GM18507 (cell line): ENCODE measurements around the gene C17orf75.

Experiments used
- DNase-seq: peaks from one replicate; pipeline ENCODE4 v3.0.0; 2011; ENCODE audit warnings: low read depth; ENCODE audit not compliant: insufficient read length; ENCODE audit errors: extremely low spot score
- FAIRE-seq: peaks from 2 replicates; lab custom pipeline; 2011; peaks lifted over from hg19 to GRCh38; lab: Jason Lieb, UNC

The C17orf75 gene

GRCh38 chr17:32283745-32284201 lies 58.2 kb downstream of the C17orf75 start:
- FAIRE-seq, result no peak
- DNase-seq, result no peak

- FAIRE-seq, result no peak
- no peak for DNase-seq
Observed at GRCh38 chr17:32281011-32281451, 60.9 kb downstream of the C17orf75 start.

- no peak for FAIRE-seq
- DNase-seq, result no peak
Observed at GRCh38 chr17:32279891-32280716, 61.9 kb downstream of the C17orf75 start.

DNA sequence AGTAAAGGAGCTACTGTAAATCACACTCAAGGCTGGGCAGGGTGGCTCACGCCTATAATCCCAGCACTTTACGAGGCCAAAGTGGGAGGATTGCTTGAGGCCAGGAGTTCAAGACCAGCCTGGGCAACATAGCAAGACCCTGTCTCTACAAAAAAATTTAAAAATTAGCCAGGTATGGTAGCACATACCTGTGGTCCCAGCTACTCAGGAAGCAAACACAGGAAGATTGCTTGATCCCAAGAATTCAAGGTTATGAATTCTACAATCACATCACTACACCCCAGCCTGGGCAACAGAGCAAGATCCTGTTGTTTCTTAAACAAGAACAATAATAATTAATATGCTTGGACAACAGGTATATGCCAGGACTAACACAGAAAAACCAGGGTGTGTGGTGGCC lies 63.2 kb downstream of the C17orf75 start:
- DNase-seq, result no peak
- no peak for FAIRE-seq
